Putamen (tissue), 1 donor: ENCODE results near the gene ABI3.

ENCODE experiments used
- DNase-seq: peaks from one replicate; pipeline ENCODE4 v3.0.0-alpha.2; 2016; ENCODE audit warnings: low spot score

Gene ABI3

GRCh38 chr17:49197346-49197998, 13.0 kb upstream of the ABI3 start:
- DNase-seq = no peak

DNA sequence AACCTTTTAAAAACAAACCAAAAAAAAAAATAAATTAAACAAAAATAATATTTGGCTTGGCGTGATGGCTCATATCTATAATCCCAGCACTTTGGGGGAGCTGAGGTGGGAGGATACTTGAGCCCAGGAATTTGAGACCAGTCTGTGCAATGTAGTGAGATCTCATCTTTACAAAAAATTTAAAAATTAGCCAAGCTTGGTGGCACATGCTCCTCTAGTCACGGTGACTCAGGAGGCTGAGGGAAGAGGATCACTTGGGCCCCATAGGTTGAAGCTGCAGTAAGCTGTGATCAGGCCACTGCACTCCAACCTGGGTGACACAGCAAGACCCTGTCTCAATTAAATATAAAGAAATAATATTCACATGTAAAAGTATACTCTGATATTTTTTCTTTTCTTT, 12.3 kb upstream of the ABI3 start:
- DNase-seq = no peak

- no peak for DNase-seq
Observed at GRCh38 chr17:49200423-49201083, 10.0 kb upstream of the ABI3 start.

GRCh38 chr17:49201481-49201927, 9.0 kb upstream of the ABI3 start:
- no peak for DNase-seq

- DNase-seq = no peak
Observed at GRCh38 chr17:49203796-49204195, 6.7 kb upstream of the ABI3 start.

DNA sequence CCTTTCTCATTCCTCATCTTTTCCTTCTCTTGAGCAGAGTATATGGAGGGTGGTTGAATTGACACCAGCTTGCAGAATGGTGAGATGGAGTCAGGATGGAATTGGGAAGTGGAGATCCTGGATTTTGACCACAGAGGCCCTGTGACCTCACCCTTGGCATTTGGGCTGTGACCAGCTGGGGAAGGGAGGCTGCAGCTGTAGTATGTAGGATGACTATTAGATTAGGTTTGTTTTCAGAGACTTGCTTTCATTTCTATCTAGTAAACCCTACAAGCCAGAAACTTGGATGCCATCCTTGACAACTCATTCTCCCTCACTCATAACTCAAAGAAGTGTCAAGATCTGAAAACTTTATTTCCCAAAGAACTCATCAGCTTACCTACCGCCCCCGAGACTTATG, 6.0 kb upstream of the ABI3 start:
- DNase-seq = no peak

GRCh38 chr17:49209061-49209571, 1.4 kb upstream of the ABI3 start:
- DNase-seq = no peak

DNA sequence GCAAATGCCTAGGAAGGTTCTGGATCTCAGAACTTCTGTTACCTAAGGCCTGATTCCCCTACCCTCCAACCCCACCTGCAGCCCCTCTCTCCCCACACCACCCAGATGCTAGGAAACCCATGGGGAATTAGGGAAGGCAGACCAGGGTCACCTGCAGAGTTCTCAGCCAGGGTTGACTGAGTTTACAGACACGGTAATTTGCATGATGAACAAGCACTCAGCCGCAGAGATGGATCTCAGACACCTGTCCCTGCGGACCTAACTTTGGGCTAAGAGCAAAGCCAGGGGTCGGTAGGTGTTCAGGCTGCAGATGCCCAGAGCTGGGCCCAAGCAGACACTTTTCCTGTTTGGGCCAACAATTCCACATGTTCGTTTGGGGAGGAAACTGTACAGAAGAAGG, 2.9 kb downstream of the ABI3 start:
- no peak for DNase-seq

DNA sequence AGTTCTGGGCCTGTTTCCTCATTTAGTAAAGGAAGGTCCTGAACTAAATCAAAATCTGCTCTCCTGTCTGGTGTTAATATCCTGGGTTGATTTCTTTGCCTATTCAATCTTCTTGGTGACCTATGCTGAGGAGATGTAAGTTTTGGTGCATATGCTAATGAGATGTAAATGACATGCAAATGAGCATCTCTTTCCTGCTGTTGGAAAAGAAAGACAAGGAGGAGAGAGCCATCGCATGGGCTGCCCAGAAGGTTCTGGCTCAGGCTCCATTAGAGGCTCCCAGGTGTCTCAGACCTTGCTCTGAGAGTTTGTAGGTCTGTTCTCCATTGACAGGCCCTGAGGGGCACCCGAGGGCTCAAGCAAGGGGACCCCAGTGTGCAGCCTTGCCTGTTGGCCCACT, 3.3 kb downstream of the ABI3 start:
- no peak for DNase-seq

DNA sequence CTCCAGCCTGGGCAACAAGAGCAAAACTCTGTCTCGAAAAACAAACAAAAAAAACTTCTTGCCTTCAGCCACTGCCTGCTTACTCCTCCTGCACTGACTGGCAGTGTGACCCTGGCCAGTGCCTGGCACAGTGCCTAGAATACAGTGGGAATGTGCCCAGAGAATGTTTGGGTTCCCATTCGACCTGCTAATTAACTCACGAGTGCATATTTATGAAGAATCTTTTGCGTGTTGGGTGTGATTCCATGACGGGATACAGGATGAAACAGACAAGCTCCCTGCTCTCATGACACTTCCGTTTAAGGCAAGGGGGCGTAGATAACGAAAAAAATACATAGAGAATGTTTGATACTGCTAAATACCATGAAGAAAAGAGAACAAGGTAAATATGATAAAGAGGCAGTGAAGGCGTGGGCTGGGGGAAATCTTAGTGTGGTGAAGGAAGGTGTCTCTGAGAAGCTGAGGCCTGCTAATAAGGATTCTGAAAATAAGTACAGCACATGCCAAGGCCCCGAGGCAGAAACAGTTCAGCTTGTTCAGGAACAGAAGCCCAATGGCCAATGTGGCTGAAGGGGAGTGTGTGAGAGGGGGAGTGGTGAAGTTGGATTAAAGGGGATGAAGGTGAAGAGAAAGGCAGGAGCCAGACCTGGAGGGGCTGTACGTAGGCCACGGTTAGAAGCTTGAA, 4.3 kb downstream of the ABI3 start:
- DNase-seq = no peak

DNA sequence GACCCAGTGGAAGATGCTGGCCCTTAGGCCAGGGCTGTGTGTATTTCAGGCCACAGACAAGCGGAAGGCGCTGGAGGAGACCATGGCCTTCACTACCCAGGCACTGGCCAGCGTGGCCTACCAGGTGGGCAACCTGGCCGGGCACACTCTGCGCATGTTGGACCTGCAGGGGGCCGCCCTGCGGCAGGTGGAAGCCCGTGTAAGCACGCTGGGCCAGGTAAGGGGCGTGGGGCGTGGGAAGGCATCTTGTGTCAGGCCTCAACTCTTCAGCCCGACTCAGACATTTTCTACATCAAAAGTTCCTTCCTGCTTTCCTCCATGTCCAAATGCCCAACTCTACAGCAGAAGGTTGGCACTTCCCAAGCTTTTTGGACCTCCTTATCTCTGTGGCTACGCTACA, 6.0 kb downstream of the ABI3 start:
- no peak for DNase-seq

GRCh38 chr17:49216953-49217650, 6.6 kb downstream of the ABI3 start:
- DNase-seq = no peak

- peak; percentile 50 for DNase-seq
Observed at GRCh38 chr17:49217651-49218413, 7.3 kb downstream of the ABI3 start.

- DNase-seq = no peak
Observed at GRCh38 chr17:49218941-49219913, 8.7 kb downstream of the ABI3 start.

GRCh38 chr17:49219987-49220386, 9.5 kb downstream of the ABI3 start:
- no peak for DNase-seq

DNA sequence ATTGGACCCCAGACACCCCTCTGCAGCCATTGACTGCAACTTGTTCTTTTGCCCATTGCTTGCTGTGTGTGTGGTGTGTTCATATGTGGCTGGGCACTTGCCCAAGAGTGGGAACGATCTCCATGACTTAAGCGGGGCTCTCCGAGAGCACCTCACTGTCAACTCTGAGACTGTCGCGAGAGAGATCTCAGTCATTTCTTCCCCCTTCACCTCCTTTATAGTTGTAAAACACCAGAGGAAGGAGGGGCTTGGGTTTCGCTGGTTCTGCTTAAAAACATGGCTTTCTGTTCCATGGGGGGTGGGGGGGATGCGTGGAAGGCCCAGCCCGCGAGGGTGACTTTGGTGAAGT, 12.6 kb downstream of the ABI3 start:
- DNase-seq = no peak

DNA sequence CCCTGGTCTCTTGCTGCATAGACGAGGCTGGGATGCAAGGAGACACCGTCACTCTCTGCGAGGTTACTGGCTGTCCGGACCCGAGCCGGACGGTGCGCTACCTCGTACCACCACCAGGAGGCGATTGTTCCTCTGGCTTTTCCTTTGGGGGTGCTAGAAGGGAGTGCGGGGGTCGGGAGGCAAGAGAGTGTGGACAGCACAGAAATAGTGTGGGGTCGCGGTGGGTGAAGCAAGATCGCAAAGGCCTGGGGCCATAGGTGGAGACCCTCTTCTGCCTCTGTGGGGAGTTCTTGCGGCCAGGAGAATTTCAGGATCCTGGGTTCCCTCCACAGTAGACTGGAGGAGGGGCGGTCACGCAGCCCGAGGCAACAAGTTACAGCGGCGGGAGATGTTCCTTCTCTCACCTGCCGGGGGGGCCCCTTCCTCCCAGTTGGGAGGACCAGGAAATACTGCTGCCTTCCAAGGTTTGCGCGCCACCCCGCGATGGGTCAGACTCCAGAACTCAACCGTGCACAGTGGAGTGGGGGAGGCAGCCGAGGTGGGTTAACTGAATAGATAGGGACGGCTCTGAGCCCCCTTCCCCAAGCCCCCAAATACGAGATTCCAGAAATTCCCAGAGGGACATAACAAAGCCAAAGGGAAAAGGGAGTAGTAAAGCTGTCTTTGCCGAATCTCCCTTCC, 13.2 kb downstream of the ABI3 start:
- DNase-seq = no peak

DNA sequence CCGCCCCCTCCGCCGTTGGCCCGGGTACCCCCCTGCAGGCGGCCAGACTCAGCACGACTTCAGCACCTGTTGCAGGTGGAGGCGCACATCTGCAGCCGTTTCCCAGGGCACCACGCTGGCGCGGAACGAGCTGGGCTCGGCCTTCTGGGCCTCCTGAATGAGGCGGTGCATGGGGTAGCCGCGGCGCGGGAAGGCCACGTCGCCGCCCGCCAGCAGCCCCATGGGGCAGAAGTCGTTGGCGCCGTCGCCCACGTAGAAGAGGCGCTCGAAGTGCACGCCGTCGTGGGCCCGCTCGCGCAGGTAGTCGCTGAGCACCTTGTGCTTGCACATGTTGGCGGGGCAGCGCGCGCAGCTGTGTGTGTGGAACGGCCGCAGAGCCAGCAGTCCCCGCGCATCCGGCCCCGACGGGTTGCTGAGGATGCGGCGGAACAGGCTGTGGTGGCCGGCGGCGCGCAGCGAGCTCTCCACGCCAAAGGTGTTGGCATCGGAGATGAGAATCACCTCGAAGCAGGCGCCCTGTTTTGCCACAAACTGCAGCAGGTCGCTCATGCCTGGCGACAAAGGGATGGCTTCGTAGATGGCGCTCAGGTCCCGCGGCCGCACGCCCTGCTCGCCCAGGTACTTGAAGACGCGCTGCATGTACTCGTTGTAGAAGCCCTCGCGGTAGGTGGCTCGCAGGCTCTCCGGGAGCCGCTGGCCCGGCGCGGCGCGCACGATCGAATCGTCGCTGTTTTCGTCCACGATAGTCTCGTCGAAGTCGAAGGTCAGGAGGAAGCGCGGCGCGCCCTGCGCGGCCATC, 13.9 kb downstream of the ABI3 start:
- DNase-seq = no peak

- no peak for DNase-seq
Observed at GRCh38 chr17:49224997-49225337, 14.5 kb downstream of the ABI3 start.
